Heart right ventricle (tissue), 16 donors: Measurements from ENCODE around the gene PPP1R16B. TPM values are rescaled to one million over a fixed set of nuclear protein-coding genes. Genes with fewer than 3 reads are reported as not detected.

Source experiments
- ATAC-seq, 8 donors: fragments of 200-7000 bp; cut with Tn5 transposase; one replicate each; pipeline ENCODE4 v1.9.1; 2020; ENCODE audit warnings: mild to moderate bottlenecking in 8 of 8, moderate library complexity in 8 of 8, moderate number of reproducible peaks in 1 of 8
- DNase-seq, 2 donors: peaks; one replicate each; pipeline ENCODE4 v3.0.0-alpha.2; 2020
- H3K27ac ChIP-seq, 10 donors: fragments of 200-600 bp; sonication (generic) in 2 of 10; one replicate each; pipeline versions ENCODE4 v1.5.0 to v1.8.0; 2020 to 2022; ENCODE audit warnings: mild to moderate bottlenecking in 3 of 10
- H3K27me3 ChIP-seq, 7 donors: fragments of 200-600 bp; one replicate each; pipeline ENCODE4 v1.8.0; 2021 to 2022; ENCODE audit warnings: mild to moderate bottlenecking in 2 of 7
- H3K36me3 ChIP-seq, 9 donors: fragments of 200-600 bp; sonication (generic) in 1 of 9; one replicate each; pipeline versions ENCODE4 v1.5.0 to v1.8.0; 2020 to 2022; ENCODE audit warnings: mild to moderate bottlenecking in 2 of 9
- H3K4me1 ChIP-seq, 9 donors: fragments of 200-600 bp; sonication (generic) in 1 of 9; one replicate each; pipeline versions ENCODE4 v1.5.0 to v1.8.0; 2020 to 2022; ENCODE audit warnings: mild to moderate bottlenecking in 4 of 9
- H3K4me3 ChIP-seq, 10 donors: fragments of 200-600 bp; sonication (generic) in 2 of 10; one replicate each; pipeline versions ENCODE4 v1.5.0 to v1.8.0; 2020 to 2022; ENCODE audit warnings: mild to moderate bottlenecking in 7 of 10, moderate library complexity in 2 of 10
- H3K9me3 ChIP-seq, 11 donors: fragments of 200-600 bp in 10 of 11; sonication (generic) in 2 of 11; one replicate each; pipeline versions ENCODE4 v1.5.0 to v1.8.0; 2013 to 2022; ENCODE audit warnings: mild to moderate bottlenecking in 2 of 11, control low read depth in 1 of 11, moderate library complexity in 1 of 11
- WGBS, 2 donors: extraction: QIAGEN DNeasy Blood & Tissue Kit; methylation state at CpG; one replicate each; pipeline ENCODE4 v1.1.7; 2013; ENCODE audit warnings: inconsistent platforms in 1 of 2; 5-methylcytosine and 5-hydroxymethylcytosine counted together
- intact Hi-C, 10 donors: fragments of 100-400 bp; cut with DNase I; formaldehyde crosslinking; loops; one replicate each; pipeline versions ENCODE4 v1.11.1 to v1.14.2; 2022
- polyA plus RNA-seq, 2 donors: library from polyadenylated mRNA; stranded (reverse); fragments of 200-250 nt; gene quantifications; one replicate each; pipeline ENCODE4 v1.2.3, GENCODE V29; 2013
- total RNA-seq, 10 donors: library from RNA; stranded (reverse); fragmentation: NEBNext Ultra II Directional in 3 of 10; extraction: Animal tissue kit (Norgen Biotek cat#: 25700) in 3 of 10; gene quantifications; one replicate each; pipeline versions ENCODE4 v1.2.1 to v1.2.4, GENCODE V29; 2021 to 2023
- TF ChIP-seq, protein P1 (sequence below), 9 donors: fragments of 200-600 bp; sonication (generic) in 2 of 9; IDR thresholded peaks; one replicate each; pipeline versions ENCODE4 v1.5.0 to v1.8.0; 2021 to 2022; ENCODE audit warnings: antibody characterized with exemption in 9 of 9, mild to moderate bottlenecking in 5 of 9, moderate library complexity in 1 of 9
- donor health status: Arrhythmogenic right ventricular cardiomyopathy.
- donor health status: ischemic (EF 13 %, LVEDD 7.1; RV severe dilation, severe dysfunction).
- donor health status: healthy with polysubstance abuse.
- donor health status: DM: no; HTN: yes; CAD: no.
- donor health status: DM: no; HTN: no; CAD: no.
- donor health status: ischemic (EF 25% LVEDD 6.9; RV normal size, moderate dysfunction).
- donor health status: ischemic (EF 25% LVEDD 5.7; RV mildly dilated, moderate dysfunction).
- donor health status: healthy.
- donor health status: DM: yes; HTN: yes; CAD: no.
- donor health status: Ischemic cardiomyopathy.
- donor health status: ischemic (EF 35%, LVEDD 5.7; RV mildly dilated, moderate dysfunction).
- donor health status: nonischemic (EF 11% LVEDD 7.7; RV severe dilation, severe dysfunction).
- donor health status: DM: yes; HTN: yes; CAD: no.
- donor health status: PGD.
- donor health status: ischemic (EF 29% LVEDD 5.4; RV normal size, mild dysfunction).
- donor health status: nonischemic (EF 23%, LVEDD 6.1; RV moderate dilation, normal function).

PPP1R16B gene
- total and polyA plus RNA-seq, 12 donors, result 2.5 to 13.8 (median 5.8) TPM

DNA sequence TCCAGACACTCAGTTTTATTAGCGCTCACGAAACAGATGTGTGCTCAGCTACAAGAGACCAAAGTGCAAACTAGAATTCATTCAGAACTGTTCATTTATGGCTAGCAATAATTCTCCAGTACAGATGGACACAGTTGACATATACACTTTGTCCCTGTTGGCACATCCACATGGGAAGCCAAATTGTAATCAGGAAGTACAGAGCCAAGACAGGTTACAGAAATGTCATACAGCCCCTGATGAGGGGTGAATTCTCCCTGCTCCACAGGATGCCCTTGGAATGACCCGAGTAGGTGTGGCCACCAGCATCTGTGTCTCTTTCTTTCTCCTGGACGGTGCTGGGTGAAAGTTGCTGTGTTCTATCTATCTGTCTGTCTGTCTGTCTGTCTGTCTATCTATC, 164.2 kb downstream of the PPP1R16B start:
- TF ChIP-seq, protein P1, sequence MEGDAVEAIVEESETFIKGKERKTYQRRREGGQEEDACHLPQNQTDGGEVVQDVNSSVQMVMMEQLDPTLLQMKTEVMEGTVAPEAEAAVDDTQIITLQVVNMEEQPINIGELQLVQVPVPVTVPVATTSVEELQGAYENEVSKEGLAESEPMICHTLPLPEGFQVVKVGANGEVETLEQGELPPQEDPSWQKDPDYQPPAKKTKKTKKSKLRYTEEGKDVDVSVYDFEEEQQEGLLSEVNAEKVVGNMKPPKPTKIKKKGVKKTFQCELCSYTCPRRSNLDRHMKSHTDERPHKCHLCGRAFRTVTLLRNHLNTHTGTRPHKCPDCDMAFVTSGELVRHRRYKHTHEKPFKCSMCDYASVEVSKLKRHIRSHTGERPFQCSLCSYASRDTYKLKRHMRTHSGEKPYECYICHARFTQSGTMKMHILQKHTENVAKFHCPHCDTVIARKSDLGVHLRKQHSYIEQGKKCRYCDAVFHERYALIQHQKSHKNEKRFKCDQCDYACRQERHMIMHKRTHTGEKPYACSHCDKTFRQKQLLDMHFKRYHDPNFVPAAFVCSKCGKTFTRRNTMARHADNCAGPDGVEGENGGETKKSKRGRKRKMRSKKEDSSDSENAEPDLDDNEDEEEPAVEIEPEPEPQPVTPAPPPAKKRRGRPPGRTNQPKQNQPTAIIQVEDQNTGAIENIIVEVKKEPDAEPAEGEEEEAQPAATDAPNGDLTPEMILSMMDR (IDR thresholded peaks at IDR 0.05), result no peak
- H3K9me3 ChIP-seq, result no peaks in the 10 kb centered on the region
- 71 to 74% methylated on average over 4 of the region's 4 CpGs for WGBS, 2 donors
- peak overlapping the region in 3 of 10 donors; percentile 18 to 39 (median 37) for H3K27ac ChIP-seq
- ATAC-seq, result peak in 5 of 8 donors; percentile 33 to 72 (median 37)
- DNase-seq, result no peak
- intact Hi-C loops, result no loop called here
- H3K4me3 ChIP-seq, result no peak overlapping the region
- H3K36me3 ChIP-seq, result peaks cover 0 to 82% (median 19%) of the 10 kb centered on the region in 9 donors
- H3K4me1 ChIP-seq, result peaks cover 0 to 26% (median 0%) of the 10 kb centered on the region in 9 donors
- no peaks in the 10 kb centered on the region for H3K27me3 ChIP-seq

- TF ChIP-seq, protein P1 (IDR thresholded peaks at IDR 0.05), result no peak
- Histone ChIP-seq H3K27me3 (no peaks in the 10 kb centered on the region), H3K36me3 (peaks cover 0 to 79% (median 19%) of the 10 kb centered on the region in 9 donors), H3K4me1 (peaks cover 0 to 30% (median 0%) of the 10 kb centered on the region in 9 donors), H3K9me3 (no peaks in the 10 kb centered on the region), H3K27ac (peak overlapping the region in 4 of 10 donors; percentile 18 to 39 (median 33)), H3K4me3 (no peak overlapping the region)
- ATAC-seq (peak in 1 of 8 donors; percentile 6), DNase-seq (no peak)
- intact Hi-C loops, result no loop called here
- WGBS, 2 donors, result 94 to 100% methylated on average over 1 of the region's 1 CpG
These were observed 164.8 kb downstream of the PPP1R16B start for GRCh38 chr20:38970302-38970701.

Other genes starting within 250 kb of the PPP1R16B start
- gene ADIG, start 224.5 kb upstream of the PPP1R16B start, total RNA-seq, result under 1 TPM in 1 of 10 donors, not detected in 9; 0.32 TPM
- not detected for gene ADIG, start 224.5 kb upstream of the PPP1R16B start, polyA plus RNA-seq
- gene ARHGAP40, start 203.9 kb upstream of the PPP1R16B start, total RNA-seq, result not detected
- gene ARHGAP40, start 203.9 kb upstream of the PPP1R16B start, polyA plus RNA-seq, result not detected
- gene SLC32A1, start 81.2 kb upstream of the PPP1R16B start, total RNA-seq, result not detected
- not detected for gene SLC32A1, start 81.2 kb upstream of the PPP1R16B start, polyA plus RNA-seq
- 1 to 10 TPM; 1.5 to 4.1 (median 2.8) TPM for gene ACTR5, start 57.2 kb upstream of the PPP1R16B start, total RNA-seq
- 1 to 10 TPM; 4.0 to 5.4 TPM for gene ACTR5, start 57.2 kb upstream of the PPP1R16B start, polyA plus RNA-seq
- gene FAM83D, start 120.7 kb downstream of the PPP1R16B start, total RNA-seq, result 1 to 10 TPM in 1 of 10 donors, under 1 TPM in 9; 0.12 to 2.8 (median 0.46) TPM
- gene FAM83D, start 120.7 kb downstream of the PPP1R16B start, polyA plus RNA-seq, result under 1 TPM; 0.15 to 0.67 TPM
- gene DHX35, start 156.6 kb downstream of the PPP1R16B start, total RNA-seq, result 10 to 100 TPM in 7 of 10 donors, 1 to 10 TPM in 3; 8.8 to 14.3 (median 10.6) TPM
- 1 to 10 TPM; 5.1 to 9.4 TPM for gene DHX35, start 156.6 kb downstream of the PPP1R16B start, polyA plus RNA-seq